Tibial artery (tissue), 4 donors: ENCODE measurements around the gene CLRN3.

ENCODE experiments used
- DNase-seq, 2 donors: peaks; one replicate each; pipeline ENCODE4 v3.0.0-alpha.2; 2019
- H3K27ac ChIP-seq, 2 donors: fragments of 200-600 bp; sonication (generic) in 1 of 2; 1 replicate in 1 of 2; 2 replicates in 1 of 2; pipeline ENCODE4 v1.5.1; 2018 to 2019; ENCODE audit warnings: mild to moderate bottlenecking in 1 of 2
- H3K27me3 ChIP-seq, 2 donors: fragments of 200-600 bp; sonication (generic) in 1 of 2; one replicate each; pipeline versions ENCODE4 v1.5.1 to v1.6.0; 2016 to 2019
- H3K36me3 ChIP-seq, 3 donors: fragments of 200-600 bp; sonication (generic) in 2 of 3; one replicate each; pipeline ENCODE4 v1.5.1; 2016 to 2019; ENCODE audit warnings: mild to moderate bottlenecking in 2 of 3
- H3K4me1 ChIP-seq, 4 donors: fragments of 200-600 bp; sonication (generic) in 2 of 4; 1 replicate in 3 of 4; 2 replicates in 1 of 4; pipeline ENCODE4 v1.5.1; 2016 to 2019
- H3K4me3 ChIP-seq, 2 donors: fragments of 200-600 bp; sonication (generic) in 1 of 2; 1 replicate in 1 of 2; 2 replicates in 1 of 2; pipeline ENCODE4 v1.5.1; 2018 to 2019; ENCODE audit warnings: mild to moderate bottlenecking in 2 of 2
- H3K9me3 ChIP-seq, 3 donors: fragments of 200-600 bp; sonication (generic) in 1 of 3; one replicate each; pipeline ENCODE4 v1.5.1; 2016 to 2019
- CTCF ChIP-seq, 2 experiments: fragments of 200-600 bp in 1 of 2; fragments of 450-650 bp in 1 of 2; IDR thresholded peaks; one replicate each; pipeline ENCODE4 v1.5.1; 2017 to 2019; ENCODE audit warnings: antibody characterized with exemption in 2 of 2, mild to moderate bottlenecking in 1 of 2, moderate library complexity in 1 of 2
- intact Hi-C: fragments of 100-400 bp; cut with DNase I; formaldehyde crosslinking; loops from one replicate; pipeline ENCODE4 v1.15.0; 2023; ENCODE audit warnings: low total_unique reads

Gene CLRN3

DNA sequence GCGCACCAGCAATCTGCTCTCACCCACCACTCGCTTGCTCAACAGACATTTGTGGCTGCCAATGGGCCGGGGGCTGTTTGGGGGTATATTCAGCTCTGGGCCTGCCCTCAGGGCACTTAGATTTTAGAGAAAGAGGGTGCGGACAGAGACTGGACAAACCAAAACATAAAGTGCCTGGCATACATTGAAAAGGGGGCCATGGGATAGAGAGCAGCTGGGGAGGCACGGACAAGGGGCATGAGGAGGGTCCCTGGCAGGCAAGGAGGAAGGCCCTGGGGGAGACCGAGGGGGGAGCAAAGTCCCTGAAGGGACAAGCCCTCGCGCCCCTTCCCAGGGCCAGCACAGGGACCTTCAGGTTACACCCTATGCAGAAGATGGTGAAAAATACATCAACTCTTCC lies 43.5 kb downstream of the CLRN3 start:
- no peak for DNase-seq
- peaks cover 0 to 3% (median 0%) of the 10 kb centered on the region in 4 donors for H3K4me1 ChIP-seq
- TF ChIP-seq CTCF (IDR thresholded peaks at IDR 0.05): no peak
- intact Hi-C loops: no loop called here
- no peaks in the 10 kb centered on the region for H3K9me3 ChIP-seq
- no peaks in the 10 kb centered on the region for H3K36me3 ChIP-seq
- H3K4me3 ChIP-seq: no peak overlapping the region
- no peak overlapping the region for H3K27ac ChIP-seq
- peaks cover 0 to 20% of the 10 kb centered on the region in 2 donors for H3K27me3 ChIP-seq

GRCh38 chr10:127848226-127848625 lies 44.5 kb downstream of the CLRN3 start:
- no peak for TF ChIP-seq CTCF (IDR thresholded peaks at IDR 0.05)
- no peaks in the 10 kb centered on the region for H3K4me1 ChIP-seq
- H3K9me3 ChIP-seq: no peaks in the 10 kb centered on the region
- H3K27ac ChIP-seq: no peak overlapping the region
- no peaks in the 10 kb centered on the region for H3K36me3 ChIP-seq
- no peak for DNase-seq
- intact Hi-C loops: no loop called here
- H3K4me3 ChIP-seq: no peak overlapping the region
- peaks cover 0 to 15% of the 10 kb centered on the region in 2 donors for H3K27me3 ChIP-seq

DNA sequence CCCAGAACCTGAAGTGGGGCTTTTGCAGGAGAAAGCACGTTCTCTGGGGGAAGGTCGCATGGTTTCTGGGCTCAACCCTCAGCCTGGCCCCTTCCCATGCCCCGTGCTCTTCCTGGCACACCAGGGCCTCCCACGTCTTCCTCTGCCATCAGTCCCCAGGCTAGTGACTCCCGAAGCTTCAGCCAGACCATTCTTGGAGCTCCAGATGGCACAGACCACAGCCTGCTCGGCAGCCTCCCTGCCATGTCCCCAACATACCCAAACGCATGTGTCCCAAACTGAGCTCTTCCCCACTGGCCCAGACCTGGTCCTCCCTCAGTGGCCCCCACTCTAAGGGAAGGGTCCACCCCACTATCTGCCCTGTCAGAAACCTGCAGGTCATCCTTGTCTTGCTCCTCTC lies 47.0 kb downstream of the CLRN3 start:
- DNase-seq: no peak
- no peaks in the 10 kb centered on the region for H3K36me3 ChIP-seq
- H3K27ac ChIP-seq: no peak overlapping the region
- no peak overlapping the region for H3K4me3 ChIP-seq
- no peak for TF ChIP-seq CTCF (IDR thresholded peaks at IDR 0.05)
- no peaks in the 10 kb centered on the region for H3K4me1 ChIP-seq
- H3K9me3 ChIP-seq: no peaks in the 10 kb centered on the region
- peaks cover 0 to 11% of the 10 kb centered on the region in 2 donors for H3K27me3 ChIP-seq
- intact Hi-C loops: no loop called here

GRCh38 chr10:127840884-127841283 lies 51.9 kb downstream of the CLRN3 start:
- Histone ChIP-seq H3K4me1 (no peaks in the 10 kb centered on the region), H3K9me3 (peaks cover 0 to 3% (median 0%) of the 10 kb centered on the region in 3 donors), H3K27me3 (peaks cover 0 to 11% of the 10 kb centered on the region in 2 donors), H3K36me3 (no peaks in the 10 kb centered on the region), H3K4me3 (no peak overlapping the region), H3K27ac (no peak overlapping the region)
- intact Hi-C loops: no loop called here
- DNase-seq: no peak
- TF ChIP-seq CTCF (IDR thresholded peaks at IDR 0.05): no peak

GRCh38 chr10:127836966-127837365 lies 55.8 kb downstream of the CLRN3 start:
- H3K27me3 ChIP-seq: peaks cover 0 to 14% of the 10 kb centered on the region in 2 donors

More at GRCh38 chr10:127836966-127837365, 55.8 kb downstream of the CLRN3 start:
- H3K4me3 ChIP-seq: no peak overlapping the region
- DNase-seq: no peak
- no peaks in the 10 kb centered on the region for H3K4me1 ChIP-seq
- H3K9me3 ChIP-seq: peaks cover 0 to 3% (median 0%) of the 10 kb centered on the region in 3 donors
- no peak overlapping the region for H3K27ac ChIP-seq
- no peaks in the 10 kb centered on the region for H3K36me3 ChIP-seq
- TF ChIP-seq CTCF (IDR thresholded peaks at IDR 0.05): no peak
- intact Hi-C loops: no loop called here
